Neural progenitor cell (in vitro differentiated cells): ENCODE results near the gene TIMM29.

Experiments
- CTCF ChIP-seq: fragments of 200-600 bp; sonication (generic); IDR thresholded peaks from 2 replicates; pipeline ENCODE4 v1.5.1; 2017; ENCODE audit warnings: antibody characterized with exemption, mild to moderate bottlenecking
- EZH2 ChIP-seq: fragments of 200-600 bp; sonication (generic); IDR thresholded peaks from 2 replicates; pipeline ENCODE4 v1.6.1; 2017; ENCODE audit warnings: antibody characterized with exemption, mild to moderate bottlenecking, moderate library complexity

GRCh38 chr19:10921199-10921909 is 7.3 kb upstream of the TIMM29 start:
- TF ChIP-seq CTCF (no peak), EZH2 (no peak)
